ENCODE results near the gene MFAP4. TPM values are rescaled to one million over a fixed set of nuclear protein-coding genes. Genes with fewer than 3 reads are reported as not detected.

Gene MFAP4
- total RNA-seq, 4 donors from 2014 or later: 11.1 to 65.7 (median 30.6) TPM

- no peak overlapping the region for H3K4me3 ChIP-seq (ENCODE audit: low read depth, poor library complexity, severe bottlenecking)
- no peak for TF ChIP-seq CTCF (IDR thresholded peaks at IDR 0.05)
- TF ChIP-seq POLR2A (IDR thresholded peaks at IDR 0.05): no peak
- DNase-seq (ENCODE audit: low spot score in 2 of 2): no peak
- intact Hi-C loops (cut with DNase I; ENCODE audit: low total_unique reads): no loop called here
- WGBS, 2 donors: 91 to 99% methylated on average over 6 to 7 of the region's 7 CpGs
These were observed 5.6 kb downstream of the MFAP4 start for GRCh38 chr17:19381361-19381740.

- 92 to 94% methylated on average over 27 to 29 of the region's 29 CpGs for WGBS, 2 donors
- TF ChIP-seq CTCF (IDR thresholded peaks at IDR 0.05) (no peak), POLR2A (IDR thresholded peaks at IDR 0.05) (no peak)
- peak in 1 of 2 donors; percentile 82 for DNase-seq (ENCODE audit: low spot score in 2 of 2)
- intact Hi-C loops (cut with DNase I; ENCODE audit: low total_unique reads): no loop called here
- no peak overlapping the region for H3K4me3 ChIP-seq (ENCODE audit: low read depth, poor library complexity, severe bottlenecking)
These were observed 6.3 kb downstream of the MFAP4 start for GRCh38 chr17:19380481-19381301.

GRCh38 chr17:19379361-19380065 is 7.5 kb downstream of the MFAP4 start:
- peak in 1 of 2 donors; percentile 84 for DNase-seq (ENCODE audit: low spot score in 2 of 2)
- 73 to 76% methylated on average over 13 of the region's 13 CpGs for WGBS, 2 donors
- TF ChIP-seq CTCF (IDR thresholded peaks at IDR 0.05) (no peak), POLR2A (IDR thresholded peaks at IDR 0.05) (no peak)
- no peak overlapping the region for H3K4me3 ChIP-seq (ENCODE audit: low read depth, poor library complexity, severe bottlenecking)
- intact Hi-C loops (cut with DNase I; ENCODE audit: low total_unique reads): no loop called here

- H3K4me3 ChIP-seq (ENCODE audit: low read depth, poor library complexity, severe bottlenecking): peak within 1 kb of the TSS; percentile 63
- TF ChIP-seq CTCF (IDR thresholded peaks at IDR 0.05): no peak
- peak in 1 of 2 donors; percentile 38 for TF ChIP-seq POLR2A (IDR thresholded peaks at IDR 0.05)
- peak in 1 of 2 donors; percentile 87 for DNase-seq (ENCODE audit: low spot score in 2 of 2)
- 2 to 4% methylated on average over 29 to 41 of the region's 69 CpGs for WGBS, 2 donors
- intact Hi-C loops (cut with DNase I; ENCODE audit: low total_unique reads): no loop called here
These were observed 8.3 kb downstream of the MFAP4 start, which contains the start of gene MAPK7 for GRCh38 chr17:19378416-19379360. Gene MAPK7, plus strand, starts transcription at chr17:19378498. Its CDS starts 403 bp downstream, at chr17:19378901.

GRCh38 chr17:19377602-19378415 is 9.2 kb downstream of the MFAP4 start:
- H3K4me3 ChIP-seq (ENCODE audit: low read depth, poor library complexity, severe bottlenecking): peak overlapping the region; percentile 49
- TF ChIP-seq POLR2A (IDR thresholded peaks at IDR 0.05) (peak in 1 of 2 donors; percentile 2), CTCF (IDR thresholded peaks at IDR 0.05) (no peak)
- intact Hi-C loops (cut with DNase I; ENCODE audit: low total_unique reads): no loop called here
- WGBS, 2 donors: 0 to 1% methylated on average over 57 to 67 of the region's 67 CpGs
- DNase-seq (ENCODE audit: low spot score in 2 of 2): peak; percentile 97 to 99

All from lower leg skin (tissue), 4 donors.